Neural cell (in vitro differentiated cells): ENCODE measurements around the gene ZNF784. TPM values are rescaled to one million over a fixed set of nuclear protein-coding genes. Genes with fewer than 3 reads are reported as not detected.

Experiments used
- H2AFZ ChIP-seq: fragments of 200-600, 300-800 bp; sonication (generic), shearing (Covaris generic); 2 replicates; pipeline ENCODE4 v1.6.0; 2014; ENCODE audit warnings: low read depth, mild to moderate bottlenecking, antibody characterized with exemption, low read length, moderate library complexity
- H3F3A ChIP-seq: fragments of 200-600 bp; shearing (Covaris generic); 2 replicates; pipeline ENCODE4 v1.6.1; 2016; ENCODE audit warnings: mild to moderate bottlenecking, moderate library complexity, mixed read lengths, antibody characterized with exemption, low read length; ENCODE audit not compliant: insufficient read depth, poor library complexity, severe bottlenecking
- H3K27ac ChIP-seq: fragments of 200-600, 300-800 bp; sonication (generic), shearing (Covaris generic); 2 replicates; pipeline ENCODE4 v1.5.1; 2014; ENCODE audit warnings: mild to moderate bottlenecking, low read length, moderate library complexity
- H3K27me3 ChIP-seq: fragments of 300-800, 200-600 bp; sonication (generic), shearing (Covaris generic); 2 replicates; pipeline ENCODE4 v1.6.0; 2014; ENCODE audit warnings: mild to moderate bottlenecking, low read depth, low read length, moderate library complexity; ENCODE audit not compliant: insufficient read depth
- H3K36me3 ChIP-seq: fragments of 300-800, 200-600 bp; sonication (generic), shearing (Covaris generic); 2 replicates; pipeline ENCODE4 v1.5.1; 2014; ENCODE audit warnings: mild to moderate bottlenecking, antibody characterized with exemption, low read length, moderate library complexity; ENCODE audit not compliant: insufficient read depth
- H3K4me2 ChIP-seq: fragments of 300-800, 200-600 bp; sonication (generic), shearing (Covaris generic); 2 replicates; pipeline ENCODE4 v1.6.0; 2014; ENCODE audit warnings: mild to moderate bottlenecking, low read length
- H3K4me3 ChIP-seq: fragments of 300-800, 200-600 bp; sonication (generic), shearing (Covaris generic); 2 replicates; pipeline ENCODE4 v1.5.1; 2014; ENCODE audit warnings: mild to moderate bottlenecking, low read length, moderate library complexity
- H3K79me2 ChIP-seq: fragments of 200-600 bp; shearing (Covaris generic); replicated peaks from 2 replicates; pipeline ENCODE4 v1.6.0; 2014; ENCODE audit warnings: mild to moderate bottlenecking, low read length, moderate library complexity; ENCODE audit not compliant: insufficient read depth
- H3K9ac ChIP-seq: fragments of 300-800, 200-600 bp; sonication (generic), shearing (Covaris generic); 2 replicates; pipeline ENCODE4 v1.6.1; 2016; ENCODE audit warnings: mild to moderate bottlenecking, low read length, mixed read lengths
- H3K9me2 ChIP-seq: fragments of 200-600 bp; shearing (Covaris generic); 2 replicates; pipeline ENCODE4 v1.6.1; 2016; ENCODE audit warnings: mild to moderate bottlenecking, low read length, mixed read lengths; ENCODE audit not compliant: insufficient read depth
- H3K9me3 ChIP-seq: fragments of 200-600, 300-800 bp; sonication (generic), shearing (Covaris generic); 2 replicates; pipeline ENCODE4 v1.6.1; 2016; ENCODE audit warnings: mild to moderate bottlenecking, mixed run types, low read length, moderate library complexity, mixed read lengths
- H4K20me1 ChIP-seq: fragments of 200-600 bp; shearing (Covaris generic); 2 replicates; pipeline ENCODE4 v1.6.1; 2016; ENCODE audit warnings: mild to moderate bottlenecking, mixed run types; ENCODE audit not compliant: insufficient read depth
- EP300 ChIP-seq: fragments of 450-650 bp; conservative IDR thresholded peaks from 2 replicates; pipeline ENCODE4 v1.6.1; 2014; ENCODE audit warnings: antibody characterized with exemption, mild to moderate bottlenecking, moderate library complexity; ENCODE audit not compliant: poor library complexity, severe bottlenecking
- EZH2 ChIP-seq: fragments of 200-600, 300-800 bp; shearing (Covaris generic), sonication (generic); IDR thresholded peaks from 2 replicates; pipeline ENCODE4 v1.6.1; 2014; ENCODE audit warnings: antibody characterized with exemption, low read length, borderline replicate concordance, mild to moderate bottlenecking; ENCODE audit not compliant: insufficient read depth, poor library complexity, severe bottlenecking
- MXI1 ChIP-seq: fragments of 450-650 bp; conservative IDR thresholded peaks from 2 replicates; pipeline ENCODE4 v1.6.1; 2014; ENCODE audit warnings: antibody characterized with exemption, mild to moderate bottlenecking; ENCODE audit not compliant: poor library complexity, severe bottlenecking
- POLR2AphosphoS5 ChIP-seq: IDR thresholded peaks from 2 replicates; pipeline ENCODE4 v1.6.1; 2012
- RAD21 ChIP-seq: fragments of 450-650 bp; conservative IDR thresholded peaks from 2 replicates; pipeline ENCODE4 v1.6.1; 2014; ENCODE audit warnings: antibody characterized with exemption, mild to moderate bottlenecking, moderate library complexity
- SMC3 ChIP-seq: fragments of 450-650 bp; conservative IDR thresholded peaks from 2 replicates; pipeline ENCODE4 v1.6.1; 2014; ENCODE audit warnings: antibody characterized with exemption, mild to moderate bottlenecking, moderate library complexity; ENCODE audit not compliant: poor library complexity
- TAF1 ChIP-seq: IDR thresholded peaks from 2 replicates; pipeline ENCODE4 v1.6.1; 2012; ENCODE audit warnings: low read depth
- polyA plus RNA-seq: library from polyadenylated mRNA; depleted of rRNA; stranded (reverse); fragments of >200 nt; gene quantifications from 2 replicates; pipeline ENCODE4 v1.2.3, GENCODE V29; 2014
- TF ChIP-seq, protein P1 (sequence below): fragments of 450-650 bp; IDR thresholded peaks from 2 replicates; pipeline ENCODE4 v1.5.1; 2014; ENCODE audit warnings: antibody characterized with exemption, mild to moderate bottlenecking, moderate library complexity; ENCODE audit not compliant: poor library complexity, severe bottlenecking
- TF ChIP-seq, protein P2 (sequence below): IDR thresholded peaks from 2 replicates; pipeline ENCODE4 v1.6.1; 2012; ENCODE audit warnings: borderline replicate concordance

ZNF784 gene
- polyA plus RNA-seq, 1 donor from 2014 or later = 10.3 TPM

DNA sequence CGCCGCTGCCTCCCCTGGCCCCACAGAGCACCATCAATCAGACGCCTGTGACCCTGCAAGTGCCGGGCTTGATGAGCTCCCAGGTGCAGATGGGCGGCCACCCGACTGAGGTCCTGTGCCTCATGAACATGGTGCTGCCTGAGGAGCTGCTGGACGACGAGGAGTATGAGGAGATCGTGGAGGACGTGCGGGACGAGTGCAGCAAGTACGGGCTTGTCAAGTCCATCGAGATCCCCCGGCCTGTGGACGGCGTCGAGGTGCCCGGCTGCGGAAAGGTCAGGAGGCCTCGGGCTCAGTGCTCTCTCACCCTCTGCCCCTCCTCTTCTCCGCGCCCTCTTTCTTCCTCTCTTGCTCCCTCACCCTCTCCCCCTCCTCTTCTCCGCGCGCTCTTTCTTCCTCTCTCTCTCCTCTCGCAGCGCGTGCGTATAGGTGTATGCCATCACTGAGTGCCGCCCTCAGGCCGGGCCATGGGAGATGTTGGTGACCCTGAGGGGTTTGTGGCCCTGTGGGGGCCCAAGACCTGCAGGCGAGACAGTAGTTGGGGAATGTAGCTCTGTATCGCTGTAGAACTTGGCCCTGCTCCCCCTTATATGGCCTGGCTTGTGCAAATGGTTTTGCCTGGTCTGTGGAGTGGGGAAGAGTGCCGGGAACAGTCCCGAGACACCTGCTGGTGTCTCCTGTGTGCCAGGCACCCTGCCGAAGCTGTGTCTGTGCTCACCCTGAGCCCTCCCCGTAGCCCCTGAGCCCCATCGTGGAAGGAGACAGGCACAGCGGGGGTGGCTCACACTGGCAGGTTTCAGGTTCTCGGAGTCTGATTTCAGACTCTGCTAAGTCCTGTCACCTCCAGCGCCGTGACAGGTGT is 45.3 kb upstream of the ZNF784 start:
- no peak overlapping the region for H2AFZ ChIP-seq
- no peak overlapping the region for H3K27ac ChIP-seq
- no peak overlapping the region for H3K4me3 ChIP-seq
- no peaks in the 10 kb centered on the region for H3K9me3 ChIP-seq
- H4K20me1 ChIP-seq = peaks cover 8% of the 10 kb centered on the region
- no peak overlapping the region for H3K4me2 ChIP-seq
- TF ChIP-seq, protein P1, sequence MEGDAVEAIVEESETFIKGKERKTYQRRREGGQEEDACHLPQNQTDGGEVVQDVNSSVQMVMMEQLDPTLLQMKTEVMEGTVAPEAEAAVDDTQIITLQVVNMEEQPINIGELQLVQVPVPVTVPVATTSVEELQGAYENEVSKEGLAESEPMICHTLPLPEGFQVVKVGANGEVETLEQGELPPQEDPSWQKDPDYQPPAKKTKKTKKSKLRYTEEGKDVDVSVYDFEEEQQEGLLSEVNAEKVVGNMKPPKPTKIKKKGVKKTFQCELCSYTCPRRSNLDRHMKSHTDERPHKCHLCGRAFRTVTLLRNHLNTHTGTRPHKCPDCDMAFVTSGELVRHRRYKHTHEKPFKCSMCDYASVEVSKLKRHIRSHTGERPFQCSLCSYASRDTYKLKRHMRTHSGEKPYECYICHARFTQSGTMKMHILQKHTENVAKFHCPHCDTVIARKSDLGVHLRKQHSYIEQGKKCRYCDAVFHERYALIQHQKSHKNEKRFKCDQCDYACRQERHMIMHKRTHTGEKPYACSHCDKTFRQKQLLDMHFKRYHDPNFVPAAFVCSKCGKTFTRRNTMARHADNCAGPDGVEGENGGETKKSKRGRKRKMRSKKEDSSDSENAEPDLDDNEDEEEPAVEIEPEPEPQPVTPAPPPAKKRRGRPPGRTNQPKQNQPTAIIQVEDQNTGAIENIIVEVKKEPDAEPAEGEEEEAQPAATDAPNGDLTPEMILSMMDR = no peak
- TF ChIP-seq RAD21 (no peak), SMC3 (no peak), TAF1 (no peak), EP300 (no peak), EZH2 (no peak), POLR2AphosphoS5 (no peak), MXI1 (no peak)
- TF ChIP-seq, protein P2, sequence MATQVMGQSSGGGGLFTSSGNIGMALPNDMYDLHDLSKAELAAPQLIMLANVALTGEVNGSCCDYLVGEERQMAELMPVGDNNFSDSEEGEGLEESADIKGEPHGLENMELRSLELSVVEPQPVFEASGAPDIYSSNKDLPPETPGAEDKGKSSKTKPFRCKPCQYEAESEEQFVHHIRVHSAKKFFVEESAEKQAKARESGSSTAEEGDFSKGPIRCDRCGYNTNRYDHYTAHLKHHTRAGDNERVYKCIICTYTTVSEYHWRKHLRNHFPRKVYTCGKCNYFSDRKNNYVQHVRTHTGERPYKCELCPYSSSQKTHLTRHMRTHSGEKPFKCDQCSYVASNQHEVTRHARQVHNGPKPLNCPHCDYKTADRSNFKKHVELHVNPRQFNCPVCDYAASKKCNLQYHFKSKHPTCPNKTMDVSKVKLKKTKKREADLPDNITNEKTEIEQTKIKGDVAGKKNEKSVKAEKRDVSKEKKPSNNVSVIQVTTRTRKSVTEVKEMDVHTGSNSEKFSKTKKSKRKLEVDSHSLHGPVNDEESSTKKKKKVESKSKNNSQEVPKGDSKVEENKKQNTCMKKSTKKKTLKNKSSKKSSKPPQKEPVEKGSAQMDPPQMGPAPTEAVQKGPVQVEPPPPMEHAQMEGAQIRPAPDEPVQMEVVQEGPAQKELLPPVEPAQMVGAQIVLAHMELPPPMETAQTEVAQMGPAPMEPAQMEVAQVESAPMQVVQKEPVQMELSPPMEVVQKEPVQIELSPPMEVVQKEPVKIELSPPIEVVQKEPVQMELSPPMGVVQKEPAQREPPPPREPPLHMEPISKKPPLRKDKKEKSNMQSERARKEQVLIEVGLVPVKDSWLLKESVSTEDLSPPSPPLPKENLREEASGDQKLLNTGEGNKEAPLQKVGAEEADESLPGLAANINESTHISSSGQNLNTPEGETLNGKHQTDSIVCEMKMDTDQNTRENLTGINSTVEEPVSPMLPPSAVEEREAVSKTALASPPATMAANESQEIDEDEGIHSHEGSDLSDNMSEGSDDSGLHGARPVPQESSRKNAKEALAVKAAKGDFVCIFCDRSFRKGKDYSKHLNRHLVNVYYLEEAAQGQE = no peak
- no peak overlapping the region for H3K9ac ChIP-seq
- no peaks in the 10 kb centered on the region for H3K27me3 ChIP-seq
- H3F3A ChIP-seq = no peaks in the 10 kb centered on the region
- H3K9me2 ChIP-seq = no peaks in the 10 kb centered on the region
- H3K79me2 ChIP-seq = peaks cover 23% of the 10 kb centered on the region
- H3K36me3 ChIP-seq = no peaks in the 10 kb centered on the region

DNA sequence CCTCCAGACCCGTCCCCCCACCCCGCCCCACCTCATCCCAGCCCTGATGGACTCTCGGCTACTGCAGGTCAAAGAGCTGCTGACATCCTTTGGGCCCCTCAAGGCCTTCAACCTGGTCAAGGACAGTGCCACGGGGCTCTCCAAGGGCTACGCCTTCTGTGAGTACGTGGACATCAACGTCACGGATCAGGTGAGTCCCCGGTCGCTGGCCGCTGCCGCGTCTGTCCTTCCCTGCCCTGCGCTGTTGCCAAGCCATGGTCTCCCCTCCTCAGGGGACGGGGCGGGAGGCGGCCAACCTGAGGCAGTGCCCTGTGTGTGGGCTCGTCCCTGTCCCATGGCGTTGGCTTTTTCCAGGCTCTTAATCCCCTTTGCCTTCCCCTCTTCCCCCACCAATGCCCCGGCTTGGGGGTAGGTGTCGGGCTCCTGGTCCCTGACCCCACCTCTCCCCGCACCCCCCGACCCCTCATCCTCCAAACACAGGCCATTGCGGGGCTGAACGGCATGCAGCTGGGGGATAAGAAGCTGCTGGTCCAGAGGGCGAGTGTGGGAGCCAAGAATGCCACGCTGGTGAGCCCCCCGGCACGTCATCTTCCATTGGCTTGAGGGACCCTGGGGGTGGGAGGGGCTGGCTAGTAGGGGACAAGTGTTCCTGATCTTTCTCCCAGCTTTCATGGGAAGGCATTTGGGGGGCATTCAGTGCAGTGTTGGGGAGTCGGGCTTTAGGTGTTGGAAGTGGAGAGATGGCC is 44.4 kb upstream of the ZNF784 start:
- H3K36me3 ChIP-seq = no peaks in the 10 kb centered on the region
- H3K9me2 ChIP-seq = no peaks in the 10 kb centered on the region
- TF ChIP-seq SMC3 (no peak), POLR2AphosphoS5 (no peak), EP300 (no peak), EZH2 (no peak)
- peaks cover 23% of the 10 kb centered on the region for H3K79me2 ChIP-seq
- peaks cover 8% of the 10 kb centered on the region for H4K20me1 ChIP-seq
- H3K9ac ChIP-seq = no peak overlapping the region
- H3K4me3 ChIP-seq = no peak overlapping the region
- no peaks in the 10 kb centered on the region for H3K27me3 ChIP-seq
- no peaks in the 10 kb centered on the region for H3K9me3 ChIP-seq
- no peak overlapping the region for H3K4me2 ChIP-seq
- no peaks in the 10 kb centered on the region for H3F3A ChIP-seq
- H3K27ac ChIP-seq = no peak overlapping the region
- H2AFZ ChIP-seq = no peak overlapping the region
